G401 (cell line): ENCODE results near the gene SEMA5B. TPM values are rescaled to one million over a fixed set of nuclear protein-coding genes. Genes with fewer than 3 reads are reported as not detected.

Source experiments
- DNase-seq: peaks from one replicate; pipeline ENCODE4 v3.0.0-alpha.2; 2015; ENCODE audit warnings: low spot score
- in situ Hi-C: cut with HindIII; loops from 2 replicates; pipeline ENCODE4 v1.10.0; 2016; ENCODE audit warnings: low sequenced_read_pairs, mixed read lengths
- total RNA-seq: library from RNA; depleted of rRNA; stranded (reverse); fragments of >200 nt; shearing (Covaris generic); gene quantifications from 2 replicates; pipeline ENCODE4 v1.2.3, GENCODE V29; 2014

Gene SEMA5B
- total RNA-seq, 1 experiment from 2014 or later: 0.03 TPM

GRCh38 chr3:122982216-122983185, 45.1 kb downstream of the SEMA5B start:
- in situ Hi-C loops: no loop called here
- DNase-seq: peak; percentile 74

DNA sequence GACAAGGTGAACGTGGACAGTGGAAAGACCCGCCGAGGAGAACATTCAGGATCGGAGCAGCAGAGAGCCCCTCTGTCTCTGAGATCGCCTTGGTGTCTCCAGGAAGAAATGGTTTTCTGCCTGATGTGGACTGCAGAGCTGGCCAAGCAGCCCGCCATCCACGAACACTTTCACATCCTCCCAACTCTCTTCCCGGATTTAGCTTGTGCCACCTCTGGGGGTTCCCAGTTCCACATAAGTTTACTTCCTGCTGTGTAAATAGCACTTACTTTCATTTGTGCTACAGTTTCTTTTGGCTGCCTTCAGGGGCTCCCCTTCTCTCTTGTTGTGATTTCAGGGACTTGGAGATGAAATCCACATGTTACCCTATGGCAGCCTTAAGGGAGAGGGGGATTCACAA, 48.4 kb downstream of the SEMA5B start:
- no peak for DNase-seq
- in situ Hi-C loops: no loop called here

GRCh38 chr3:122978569-122978968, 49.0 kb downstream of the SEMA5B start:
- in situ Hi-C loops: no loop called here
- no peak for DNase-seq

DNA sequence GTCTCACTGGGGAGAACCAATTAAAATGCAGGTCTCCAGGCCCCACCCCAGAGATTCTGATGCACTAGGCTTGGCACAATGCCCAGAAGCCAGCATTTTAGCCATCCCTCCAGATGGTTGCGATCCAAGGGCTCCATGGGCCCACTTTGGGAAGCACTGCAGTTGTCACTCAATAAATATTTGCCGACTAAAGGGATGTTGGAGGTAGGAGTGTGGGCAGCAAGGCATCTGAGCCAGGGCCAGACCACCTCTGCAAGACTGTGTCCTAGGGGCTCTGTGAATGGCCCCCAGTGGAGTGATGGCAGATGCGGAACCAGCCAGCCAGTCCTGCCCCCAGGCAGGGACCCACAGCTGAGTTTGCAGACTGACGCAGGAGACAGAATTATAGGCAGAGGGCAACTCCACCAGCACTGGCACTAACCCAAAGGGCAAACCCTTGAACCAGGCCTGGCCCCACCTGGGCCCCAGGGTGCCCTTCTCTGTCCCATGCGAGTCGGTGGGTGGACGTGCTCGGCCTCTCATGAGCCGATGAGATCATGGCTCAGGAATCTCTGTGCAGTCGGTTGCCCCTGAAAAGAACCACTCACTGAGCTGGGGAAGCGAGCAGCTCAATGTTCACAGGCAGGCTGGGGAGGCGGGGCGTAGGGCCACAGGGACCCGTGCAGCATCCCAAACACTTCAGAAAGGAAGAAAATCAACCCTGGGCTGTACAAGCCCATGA, 49.7 kb downstream of the SEMA5B start:
- no peak for DNase-seq
- in situ Hi-C loops: no loop called here

DNA sequence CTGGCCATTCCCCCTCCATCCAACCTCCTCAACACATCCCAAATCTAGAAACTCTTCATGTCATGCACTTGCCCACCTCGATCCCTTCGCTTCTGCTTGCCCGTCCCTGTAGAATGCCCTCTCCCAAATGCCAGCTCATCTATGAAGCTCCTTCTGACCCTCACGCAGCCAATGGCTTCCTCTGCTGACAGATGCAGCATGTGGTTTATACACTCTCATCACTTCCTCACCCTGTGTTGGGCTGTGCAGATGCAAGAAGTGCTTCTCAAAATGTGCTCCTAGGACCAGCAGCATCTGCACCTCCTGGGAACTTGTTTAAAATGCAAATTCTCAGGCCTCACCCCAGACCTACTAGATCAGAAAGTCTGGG, 51.7 kb downstream of the SEMA5B start:
- DNase-seq: no peak
- in situ Hi-C loops: no loop called here

DNA sequence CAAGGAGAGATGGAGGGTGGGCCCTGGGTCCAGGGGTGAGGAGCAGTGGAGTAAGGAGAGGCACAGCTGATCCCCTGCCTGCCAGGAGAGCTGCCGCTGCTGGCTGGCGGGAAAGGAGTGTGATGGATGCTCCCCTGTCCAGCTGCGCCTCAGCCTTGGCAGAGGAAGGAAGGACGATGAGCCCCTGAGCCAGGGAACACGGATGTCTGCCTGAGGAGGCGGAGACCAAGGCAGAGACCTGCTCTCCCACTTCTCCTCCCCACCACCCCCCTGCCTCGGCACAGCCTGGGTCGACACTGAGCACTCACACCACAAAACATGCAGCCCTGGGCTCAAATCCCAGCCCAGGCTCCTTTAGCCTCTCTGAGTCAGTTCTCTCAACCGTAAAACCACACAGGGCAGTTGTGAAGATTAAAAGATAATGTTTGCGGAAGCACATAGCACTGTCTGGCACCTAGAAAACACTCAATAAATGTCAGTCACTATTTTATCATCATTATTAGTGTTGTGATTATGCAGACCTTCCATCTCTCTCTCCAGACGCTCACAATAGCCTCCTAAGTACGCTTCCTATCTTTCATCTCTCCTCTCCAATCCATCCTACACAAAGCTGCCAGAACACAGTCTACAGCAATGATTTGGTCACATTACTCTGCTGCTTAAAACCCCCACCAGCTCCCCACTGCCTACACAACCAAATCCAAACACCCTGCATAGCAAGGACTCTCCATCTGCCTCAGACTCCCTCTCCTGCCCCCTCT, 52.2 kb downstream of the SEMA5B start:
- in situ Hi-C loops: no loop called here

GRCh38 chr3:122974764-122975162, 52.8 kb downstream of the SEMA5B start:
- in situ Hi-C loops: no loop called here
- no peak for DNase-seq

More for the DNA sequence above, 52.2 kb downstream of the SEMA5B start:
- no peak for DNase-seq

- in situ Hi-C loops: no loop called here
- peak; percentile 96 for DNase-seq
These were observed 53.5 kb downstream of the SEMA5B start for GRCh38 chr3:122973893-122974615.

- in situ Hi-C loops: no loop called here
These were observed 55.4 kb downstream of the SEMA5B start for GRCh38 chr3:122972141-122972540.

GRCh38 chr3:122969585-122970469, 57.7 kb downstream of the SEMA5B start:
- DNase-seq: no peak
- in situ Hi-C loops: no loop called here

More at GRCh38 chr3:122972141-122972540, 55.4 kb downstream of the SEMA5B start:
- DNase-seq: no peak

- in situ Hi-C loops: no loop called here
- DNase-seq: no peak
These were observed 59.8 kb downstream of the SEMA5B start for GRCh38 chr3:122967765-122968164.

- no peak for DNase-seq
- in situ Hi-C loops: no loop called here
These were observed 60.2 kb downstream of the SEMA5B start for GRCh38 chr3:122967356-122967755.

- in situ Hi-C loops: no loop called here
- no peak for DNase-seq
These were observed 61.5 kb downstream of the SEMA5B start for GRCh38 chr3:122966045-122966444.

DNA sequence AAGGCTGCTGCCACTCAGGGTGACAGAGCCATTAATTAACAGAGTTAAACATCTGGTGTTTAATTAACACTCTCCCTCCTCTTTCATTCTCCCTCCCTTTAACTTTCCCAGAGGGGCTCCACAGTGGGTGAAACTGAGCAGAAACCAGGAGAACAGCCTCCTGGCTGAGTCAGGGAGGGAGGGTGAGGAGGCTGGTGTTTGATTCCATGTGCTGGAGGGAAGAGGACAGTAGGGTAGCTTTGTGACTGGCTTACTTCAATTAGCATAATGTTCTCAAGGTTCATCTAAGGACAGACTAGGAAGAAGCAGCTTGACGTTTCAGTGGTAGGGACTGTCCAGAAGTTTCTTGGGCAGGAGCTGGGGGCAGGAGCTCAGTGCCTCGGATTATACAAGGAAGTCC, 62.8 kb downstream of the SEMA5B start:
- no peak for DNase-seq
- in situ Hi-C loops: no loop called here

GRCh38 chr3:122962149-122962548, 65.4 kb downstream of the SEMA5B start:
- in situ Hi-C loops: no loop called here
- DNase-seq: peak; percentile 91

GRCh38 chr3:122961146-122961545, 66.4 kb downstream of the SEMA5B start:
- in situ Hi-C loops: no loop called here
- no peak for DNase-seq

DNA sequence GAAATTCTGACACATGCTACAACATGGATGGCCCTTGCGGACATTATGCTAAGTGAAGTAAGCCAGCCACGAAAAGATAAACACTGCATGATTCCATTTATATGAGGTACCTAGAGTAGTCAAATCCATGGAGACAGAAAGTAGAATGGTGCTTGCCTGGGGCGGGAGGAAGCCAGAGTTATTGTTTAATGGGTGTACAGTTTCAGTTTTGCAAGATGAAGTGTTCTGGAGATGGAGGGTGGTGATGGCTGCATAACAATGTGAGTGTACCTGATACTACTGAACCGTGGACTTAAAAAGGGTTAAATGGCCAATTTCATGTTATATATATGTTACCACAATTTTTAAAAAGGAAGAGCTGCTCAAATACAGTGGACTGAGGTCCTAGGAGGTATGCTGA, 66.9 kb downstream of the SEMA5B start:
- no peak for DNase-seq
- in situ Hi-C loops: no loop called here

DNA sequence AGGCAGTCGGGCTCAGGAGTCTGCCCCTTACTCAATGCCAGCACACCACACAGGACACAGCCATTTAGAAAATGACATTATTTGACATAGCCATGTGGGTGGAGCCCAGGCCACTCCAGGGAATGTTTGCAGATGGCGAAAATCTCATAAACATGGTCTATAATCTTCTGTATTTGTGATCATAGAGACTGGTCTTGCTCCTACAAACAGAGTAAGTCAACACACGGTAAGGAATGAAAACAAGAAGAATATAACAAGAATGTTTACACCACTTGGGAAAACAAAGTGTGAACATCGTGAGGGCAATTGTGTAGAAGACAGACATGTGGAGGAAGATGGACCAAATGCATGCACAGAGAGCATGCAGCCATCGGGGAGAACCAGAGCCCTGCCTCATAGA, 68.2 kb downstream of the SEMA5B start:
- no peak for DNase-seq
- in situ Hi-C loops: no loop called here
